Measurements from ENCODE around the gene RAMACL. TPM values are rescaled to one million over a fixed set of nuclear protein-coding genes. Genes with fewer than 3 reads are reported as not detected.
"Not testable (repeated sequence)": the region's sequence is repeated elsewhere in the genome, so short reads cannot be mapped to it uniquely, and the experiment has no call there.

RAMACL gene
- total RNA-seq, 2 experiments from 2014 or later = 0.44 to 0.48 TPM

DNA sequence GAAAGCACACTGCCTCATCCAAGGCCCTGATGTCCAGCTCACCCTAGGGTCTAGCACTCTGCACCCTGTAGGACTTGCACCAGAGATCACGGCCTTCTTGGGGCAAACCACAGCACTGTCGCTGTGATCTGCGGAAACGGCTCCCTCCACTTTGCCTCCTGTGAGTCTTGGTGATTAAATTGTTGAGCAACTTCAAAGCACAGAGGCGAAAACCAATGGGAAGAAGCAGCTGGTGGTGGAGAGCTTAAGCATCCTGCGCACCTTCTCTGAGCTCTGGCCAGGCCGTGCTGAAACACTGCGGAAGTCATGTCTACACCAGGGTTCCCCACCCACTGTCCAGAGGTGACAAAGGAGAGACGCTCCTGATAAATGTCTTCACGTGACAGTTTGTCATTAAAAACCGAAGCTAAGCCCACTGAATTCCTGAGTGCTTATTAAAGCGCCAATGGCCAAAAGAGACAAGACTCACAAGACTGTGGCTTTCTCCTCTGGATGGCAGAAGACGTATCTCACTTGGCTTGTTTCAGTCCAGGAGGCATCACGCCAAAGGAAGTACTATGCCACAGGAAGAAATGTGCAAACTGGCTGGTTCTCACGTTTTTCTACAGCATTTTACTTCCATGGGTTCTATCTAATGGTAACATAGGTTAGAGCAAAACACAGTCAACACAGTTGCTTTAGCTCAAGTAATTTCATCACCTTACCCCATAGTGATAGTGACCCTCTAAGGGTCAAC lies 3.1 kb downstream of the RAMACL start:
- H3K9me3 Mint-ChIP-seq = no peaks in the 10 kb centered on the region
- H3K27me3 Mint-ChIP-seq = no peaks in the 10 kb centered on the region
- POLR2A ChIA-PET = no interaction called here
- H3K27ac Mint-ChIP-seq = no peak overlapping the region
- no peak for ATAC-seq (ENCODE audit: low read depth)
- no peaks in the 10 kb centered on the region for H3K36me3 Mint-ChIP-seq
- H3K4me3 Mint-ChIP-seq = no peak overlapping the region
- H3K4me1 Mint-ChIP-seq = peaks cover 1% of the 10 kb centered on the region
- DNase-seq = no peak

DNA sequence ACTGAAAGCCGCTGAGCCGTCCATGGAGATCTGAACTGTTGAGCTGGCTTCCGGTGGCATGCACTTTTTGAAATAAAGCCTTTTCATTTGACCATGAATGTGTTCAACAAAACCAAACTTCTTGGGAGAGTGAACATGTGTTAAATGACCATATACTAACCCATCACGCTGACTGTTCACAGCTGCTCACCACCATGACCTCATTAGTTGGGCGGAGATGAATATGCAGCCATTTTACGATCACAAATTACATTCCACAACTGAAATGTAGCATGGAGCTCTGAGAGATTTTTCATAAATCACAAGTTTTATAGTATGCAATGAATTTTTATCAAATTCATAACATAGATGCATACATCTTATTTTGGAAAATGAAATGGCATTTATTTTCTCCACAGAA lies 4.2 kb downstream of the RAMACL start:
- peaks cover 1% of the 10 kb centered on the region for H3K4me1 Mint-ChIP-seq
- H3K27ac Mint-ChIP-seq = no peak overlapping the region
- H3K27me3 Mint-ChIP-seq = no peaks in the 10 kb centered on the region
- H3K9me3 Mint-ChIP-seq = no peaks in the 10 kb centered on the region
- POLR2A ChIA-PET = no interaction called here
- ATAC-seq (ENCODE audit: low read depth) (no peak), DNase-seq (no peak)
- H3K36me3 Mint-ChIP-seq = no peaks in the 10 kb centered on the region
- H3K4me3 Mint-ChIP-seq = no peak overlapping the region

DNA sequence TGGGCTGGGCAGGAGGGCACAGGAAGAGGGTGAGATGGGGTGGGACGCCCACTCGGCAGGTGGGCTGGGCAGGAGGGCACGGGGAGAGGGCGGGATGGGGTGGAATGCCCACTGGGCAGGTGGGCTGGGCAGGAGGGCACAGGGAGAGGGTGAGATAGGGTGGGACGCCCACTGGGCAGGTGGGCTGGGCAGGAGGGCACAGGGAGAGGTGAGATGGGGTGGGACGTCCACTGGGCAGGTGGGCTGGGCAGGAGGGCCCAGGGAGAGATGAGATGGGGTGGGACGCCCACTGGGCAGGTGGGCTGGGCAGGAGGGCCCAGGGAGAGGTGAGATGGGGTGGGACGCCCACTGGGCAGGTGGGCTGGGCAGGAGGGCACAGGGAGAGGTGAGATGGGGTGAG lies 4.7 kb downstream of the RAMACL start:
- H3K27ac Mint-ChIP-seq; H3K36me3 Mint-ChIP-seq; DNase-seq; ATAC-seq (ENCODE audit: low read depth); H3K9me3 Mint-ChIP-seq; H3K4me1 Mint-ChIP-seq; POLR2A ChIA-PET; H3K27me3 Mint-ChIP-seq; H3K4me3 Mint-ChIP-seq: not testable (repeated sequence)

DNA sequence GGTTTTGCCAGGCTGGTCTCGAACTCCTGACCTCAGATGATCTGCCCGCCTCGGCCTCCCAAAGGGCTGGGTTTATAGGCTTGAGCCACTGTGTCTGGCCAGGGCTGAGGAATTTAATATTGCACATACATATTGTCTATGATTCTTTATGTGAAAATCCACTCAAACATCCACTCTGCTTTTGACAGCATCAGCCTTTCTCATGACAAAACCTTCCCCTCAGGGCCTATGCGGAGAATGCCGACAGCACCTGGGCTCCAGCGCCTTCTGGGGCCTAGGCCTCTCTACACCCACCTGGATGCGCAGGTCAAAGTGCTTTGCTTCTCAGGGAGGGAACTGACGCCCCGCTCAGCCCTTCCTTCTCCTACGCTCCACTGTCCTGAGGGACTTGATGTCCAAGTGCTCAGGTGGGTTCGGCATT lies 5.4 kb downstream of the RAMACL start:
- no peak overlapping the region for H3K27ac Mint-ChIP-seq
- H3K27me3 Mint-ChIP-seq = peaks cover 4% of the 10 kb centered on the region
- POLR2A ChIA-PET = no interaction called here
- ATAC-seq (ENCODE audit: low read depth) (no peak), DNase-seq (no peak)
- H3K4me1 Mint-ChIP-seq = no peaks in the 10 kb centered on the region
- peaks cover 5% of the 10 kb centered on the region for H3K9me3 Mint-ChIP-seq
- no peak overlapping the region for H3K4me3 Mint-ChIP-seq
- no peaks in the 10 kb centered on the region for H3K36me3 Mint-ChIP-seq

DNA sequence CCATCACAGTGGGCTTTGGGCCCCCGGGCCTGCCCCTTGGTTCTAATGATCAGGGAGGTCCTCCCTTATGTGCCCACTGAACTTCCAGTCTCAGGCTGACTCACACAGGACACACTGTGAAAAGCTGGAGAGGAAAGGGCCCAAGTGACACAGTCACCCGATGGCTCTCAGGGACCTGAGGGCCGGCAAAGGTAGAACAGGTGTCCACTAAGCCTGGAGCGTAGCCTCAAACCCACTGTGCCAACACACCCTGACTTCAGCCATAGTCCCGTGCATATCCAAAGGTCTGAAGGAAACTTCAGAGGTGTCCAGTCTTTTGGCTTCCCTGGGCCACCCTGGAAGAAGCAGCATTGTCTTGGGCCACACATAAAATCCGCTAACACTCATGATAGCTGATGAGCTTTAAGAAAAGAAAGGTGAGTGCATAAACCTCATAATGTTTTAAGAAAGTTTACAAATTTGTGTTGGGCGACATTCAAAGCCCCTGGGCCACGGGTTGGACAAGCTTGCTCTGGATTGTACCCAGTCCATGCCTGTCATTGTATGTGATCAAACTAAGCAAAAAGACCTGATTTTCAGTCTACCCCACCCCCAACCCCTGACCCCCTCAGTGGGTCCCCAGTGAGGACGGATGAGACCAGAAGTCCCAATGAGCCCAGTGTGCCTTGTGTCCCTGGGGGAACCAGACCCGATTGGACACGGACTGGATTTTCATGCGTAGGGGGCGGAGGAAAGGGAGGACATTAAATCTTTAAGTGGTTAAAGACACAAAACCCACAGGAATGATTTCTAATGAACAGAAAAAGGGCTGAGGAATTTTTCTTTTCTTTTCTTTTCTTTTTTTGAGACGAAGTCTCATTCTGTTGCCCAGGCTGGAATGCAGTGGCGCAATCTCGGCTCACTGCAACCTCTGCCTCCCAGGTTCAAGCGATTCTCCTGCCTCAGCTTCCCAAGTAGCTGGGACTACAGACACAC lies 6.1 kb downstream of the RAMACL start:
- Mint-ChIP-seq H3K27me3 (peaks cover 4% of the 10 kb centered on the region), H3K36me3 (no peaks in the 10 kb centered on the region), H3K4me1 (no peaks in the 10 kb centered on the region), H3K27ac (no peak overlapping the region), H3K4me3 (no peak overlapping the region), H3K9me3 (peaks cover 7% of the 10 kb centered on the region)
- ATAC-seq (ENCODE audit: low read depth) (no peak), DNase-seq (no peak)
- POLR2A ChIA-PET = no interaction called here

DNA sequence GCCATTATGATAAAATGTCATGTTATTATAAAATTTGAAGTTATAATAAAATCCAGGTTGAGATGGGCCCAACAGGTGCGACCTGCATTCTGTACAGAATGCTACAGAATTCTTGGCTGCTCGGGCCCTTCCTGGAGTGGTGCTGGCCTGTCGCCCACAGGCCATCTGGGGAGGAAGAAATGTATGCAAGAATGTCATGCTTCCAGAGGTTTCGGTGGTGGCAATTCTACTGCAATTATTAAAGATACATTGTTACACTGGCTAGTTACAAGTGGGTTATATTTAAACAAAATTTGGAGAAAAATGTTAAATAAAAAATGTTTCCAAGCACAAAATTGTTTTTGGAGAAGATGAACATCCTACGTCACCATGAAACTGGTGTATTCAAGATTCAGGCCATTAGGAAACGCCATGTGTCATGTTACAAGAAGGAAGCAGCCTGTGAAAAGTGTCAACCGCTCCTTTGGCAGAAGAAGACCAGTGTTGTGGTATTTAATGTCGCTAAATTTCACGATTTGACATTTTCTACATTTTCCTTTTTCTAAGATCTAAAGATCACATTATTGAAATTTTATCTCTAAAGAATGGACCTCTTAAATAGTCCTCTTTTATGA lies 7.1 kb downstream of the RAMACL start:
- ATAC-seq (ENCODE audit: low read depth) = no peak
- POLR2A ChIA-PET = no interaction called here

DNA sequence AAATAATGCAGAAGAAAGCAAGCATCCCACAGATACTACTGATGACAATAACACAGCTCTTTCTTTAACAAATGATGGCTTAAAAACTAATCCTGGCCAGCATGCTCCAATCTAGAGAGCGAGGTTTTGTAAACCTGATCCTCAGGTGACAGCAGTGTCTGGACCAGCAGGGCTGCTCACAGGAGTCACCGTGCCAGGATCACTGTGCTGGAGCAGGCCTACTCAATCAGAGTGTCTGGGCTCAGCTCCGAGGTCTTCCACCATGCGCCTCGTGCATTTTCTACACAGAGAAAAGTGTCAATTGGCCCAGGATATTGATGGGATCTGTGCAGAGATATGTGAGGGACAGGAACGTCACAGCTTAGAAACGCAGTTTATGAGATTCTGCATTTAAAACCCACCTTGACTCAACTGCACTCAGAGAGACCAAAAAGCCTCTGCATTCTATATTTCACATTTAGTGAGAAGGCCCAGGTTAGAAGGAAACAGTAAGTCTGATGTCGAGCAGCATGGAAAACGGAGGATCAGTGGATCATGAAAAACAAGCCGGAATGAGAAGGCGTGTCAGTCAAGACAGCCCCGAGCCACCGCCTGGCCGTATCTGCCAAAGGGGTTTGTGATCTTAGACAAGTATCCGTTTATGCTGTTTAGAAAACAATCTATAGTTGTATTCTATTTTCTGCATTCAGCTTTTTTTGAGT lies 7.8 kb downstream of the RAMACL start:
- DNase-seq (no peak), ATAC-seq (ENCODE audit: low read depth) (no peak)
- Mint-ChIP-seq H3K4me3 (no peak overlapping the region), H3K9me3 (peaks cover 7% of the 10 kb centered on the region), H3K4me1 (no peaks in the 10 kb centered on the region), H3K27ac (no peak overlapping the region), H3K27me3 (peaks cover 9% of the 10 kb centered on the region), H3K36me3 (no peaks in the 10 kb centered on the region)
- POLR2A ChIA-PET = no interaction called here

More for the DNA sequence above, 7.1 kb downstream of the RAMACL start:
- Mint-ChIP-seq H3K4me3 (no peak overlapping the region), H3K27me3 (peaks cover 9% of the 10 kb centered on the region), H3K36me3 (no peaks in the 10 kb centered on the region), H3K4me1 (no peaks in the 10 kb centered on the region), H3K27ac (no peak overlapping the region), H3K9me3 (peaks cover 7% of the 10 kb centered on the region)
- no peak for DNase-seq

DNA sequence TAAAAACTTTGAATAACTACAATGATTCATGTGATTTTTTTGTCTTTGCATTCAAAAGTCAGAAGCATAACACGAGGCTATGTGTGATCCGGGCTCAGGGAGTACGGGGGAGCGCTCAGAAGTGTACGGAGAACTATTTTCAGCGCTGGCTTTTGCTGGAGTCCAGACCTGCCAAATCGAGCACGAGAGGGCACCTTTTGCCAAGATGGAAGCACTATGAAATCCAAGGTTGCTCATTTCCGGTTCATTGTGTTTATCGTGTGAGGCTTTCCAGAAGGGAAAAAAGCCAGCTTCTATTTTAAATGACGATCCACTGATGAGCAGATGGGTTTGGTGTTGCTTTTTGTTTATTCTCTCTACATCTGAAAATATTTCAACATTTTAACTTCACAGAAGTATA lies 11.3 kb downstream of the RAMACL start:
- Mint-ChIP-seq H3K27me3 (peaks cover 9% of the 10 kb centered on the region), H3K9me3 (peaks cover 7% of the 10 kb centered on the region), H3K4me3 (no peak overlapping the region), H3K27ac (no peak overlapping the region), H3K36me3 (no peaks in the 10 kb centered on the region), H3K4me1 (no peaks in the 10 kb centered on the region)
- ATAC-seq (ENCODE audit: low read depth) = no peak
- DNase-seq = no peak
- POLR2A ChIA-PET = interaction anchor here (0.7 kb wide), 1 partner anchor 138 kb away, joined by 3 read pairs; no protein-coding TSS in a partner anchor

DNA sequence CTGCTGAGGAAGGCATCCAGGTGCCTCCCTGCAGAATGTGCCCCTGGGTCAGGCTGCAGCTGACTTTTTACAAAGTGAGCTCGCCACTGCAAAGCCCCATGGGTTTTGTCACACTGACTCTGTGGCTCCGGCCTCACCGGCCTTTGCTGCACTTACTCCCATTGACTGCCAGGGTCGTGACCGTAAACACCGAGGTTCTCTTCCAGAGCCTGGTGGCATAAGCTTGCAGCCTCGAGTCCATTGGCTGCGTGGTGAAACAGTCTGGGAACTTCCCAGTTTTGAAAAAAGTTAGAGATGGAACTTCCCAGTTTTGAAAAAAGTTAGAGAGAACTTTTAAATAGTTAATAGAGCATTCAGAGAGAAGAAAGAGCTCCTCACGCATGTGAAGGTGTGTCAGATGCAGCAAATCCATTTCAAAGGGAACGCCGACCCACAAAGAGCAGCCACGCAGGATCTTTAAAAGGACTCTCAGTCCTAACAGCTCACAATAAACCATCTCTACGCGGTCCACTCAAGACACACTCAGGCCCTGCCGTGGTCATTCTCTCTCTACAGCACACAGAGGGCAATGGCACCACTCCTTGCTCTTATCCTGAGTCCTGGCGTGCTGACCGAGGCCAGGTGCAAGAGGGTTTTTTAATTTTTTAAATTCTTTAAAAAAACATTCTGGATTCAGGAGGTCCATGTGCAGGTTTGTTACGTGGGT lies 12.8 kb downstream of the RAMACL start:
- POLR2A ChIA-PET = no interaction called here
- peaks cover 9% of the 10 kb centered on the region for H3K27me3 Mint-ChIP-seq
- no peaks in the 10 kb centered on the region for H3K4me1 Mint-ChIP-seq
- H3K27ac Mint-ChIP-seq = no peak overlapping the region
- no peak overlapping the region for H3K4me3 Mint-ChIP-seq
- peaks cover 7% of the 10 kb centered on the region for H3K9me3 Mint-ChIP-seq
- DNase-seq (no peak), ATAC-seq (ENCODE audit: low read depth) (no peak)
- H3K36me3 Mint-ChIP-seq = no peaks in the 10 kb centered on the region

DNA sequence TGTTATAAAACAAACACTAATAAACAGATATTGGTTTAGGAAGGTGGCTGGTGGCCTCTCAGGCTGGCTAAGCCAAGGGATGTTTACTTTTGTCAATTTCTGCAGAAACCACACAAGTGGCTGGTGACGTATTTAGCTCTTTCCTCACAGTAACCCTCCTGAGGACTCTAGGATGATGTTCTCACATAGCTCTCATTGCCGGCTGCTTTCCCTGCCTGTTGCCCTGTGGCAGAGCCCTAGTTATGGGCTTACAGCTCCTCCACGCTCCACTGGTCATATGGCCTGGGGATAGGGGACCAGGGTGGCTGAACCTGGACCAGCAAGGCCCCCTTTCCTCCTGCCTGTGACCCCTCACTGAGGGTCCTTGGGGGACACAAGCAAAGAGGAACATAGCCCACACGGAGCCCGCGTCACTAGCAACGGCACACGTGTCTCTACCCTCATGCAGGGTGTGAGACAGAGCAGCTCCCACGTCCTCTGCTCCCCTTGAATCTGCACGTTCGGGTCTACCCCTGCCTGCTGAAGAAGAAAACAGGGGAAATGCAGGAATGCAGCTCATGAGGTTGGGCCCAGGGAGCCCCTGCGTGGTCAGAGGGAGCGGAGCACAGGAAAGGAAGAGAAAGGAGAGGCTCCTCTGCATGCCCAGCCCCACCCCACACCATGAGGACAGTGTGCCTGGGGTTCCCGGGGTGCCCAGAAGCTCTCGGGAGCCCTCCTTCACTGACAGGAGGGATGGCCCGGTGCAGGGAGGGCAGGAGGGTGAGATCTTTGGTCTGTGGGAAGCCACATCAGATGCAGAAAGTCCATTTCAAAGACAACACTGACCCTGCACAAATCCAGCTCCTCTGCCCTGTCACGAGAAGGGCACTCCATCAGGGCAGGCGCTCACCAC lies 13.9 kb downstream of the RAMACL start:
- H3K9me3 Mint-ChIP-seq = peaks cover 7% of the 10 kb centered on the region
- peaks cover 9% of the 10 kb centered on the region for H3K27me3 Mint-ChIP-seq
- POLR2A ChIA-PET = no interaction called here
- H3K4me1 Mint-ChIP-seq = no peaks in the 10 kb centered on the region
- H3K27ac Mint-ChIP-seq = no peak overlapping the region
- no peaks in the 10 kb centered on the region for H3K36me3 Mint-ChIP-seq
- ATAC-seq (ENCODE audit: low read depth) = no peak
- no peak for DNase-seq
- H3K4me3 Mint-ChIP-seq = no peak overlapping the region

DNA sequence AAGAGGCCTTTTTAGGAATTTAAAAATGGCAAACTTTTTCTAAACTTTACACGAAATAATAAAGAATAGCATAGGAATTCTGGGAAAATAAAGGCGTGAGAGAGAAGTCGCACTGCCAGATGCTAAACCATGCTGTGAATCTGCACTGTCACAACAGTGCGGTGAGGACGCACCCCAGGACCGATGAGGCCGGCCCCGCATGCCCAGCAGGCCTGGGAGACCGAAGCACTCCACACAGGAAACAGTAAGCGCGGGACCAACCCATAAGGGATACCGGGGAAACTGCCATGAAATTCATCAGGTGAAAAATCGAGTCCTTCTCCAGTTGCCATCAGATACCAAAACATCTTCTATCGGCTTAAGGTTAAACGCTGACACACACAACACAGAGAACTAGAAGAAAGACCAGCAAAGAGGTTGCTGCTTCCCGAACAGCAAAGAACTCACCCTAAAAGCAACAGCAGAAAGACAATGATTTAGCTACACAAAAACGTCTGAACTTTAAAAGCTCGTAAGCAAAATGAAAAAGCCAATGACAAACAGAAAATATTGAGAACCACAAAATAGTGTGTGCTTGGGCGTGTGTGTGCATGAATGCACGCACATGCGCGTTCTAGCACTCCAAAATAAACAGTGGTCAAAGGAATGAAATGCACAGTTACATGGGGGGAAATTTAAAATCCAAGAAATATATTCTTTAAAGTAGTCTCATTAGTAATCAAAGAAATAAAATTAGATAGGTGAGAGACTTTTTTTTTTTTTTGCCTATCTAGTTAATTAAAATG lies 15.4 kb downstream of the RAMACL start:
- Mint-ChIP-seq H3K36me3 (no peaks in the 10 kb centered on the region), H3K9me3 (peaks cover 2% of the 10 kb centered on the region), H3K27me3 (peaks cover 5% of the 10 kb centered on the region), H3K4me3 (no peak overlapping the region), H3K4me1 (no peaks in the 10 kb centered on the region), H3K27ac (no peak overlapping the region)
- POLR2A ChIA-PET = interaction anchor here (0.7 kb wide), 1 partner anchor 252 kb away, joined by 6 read pairs; no protein-coding TSS in a partner anchor
- ATAC-seq (ENCODE audit: low read depth) (no peak), DNase-seq (no peak)
